Sigmoid colon (tissue), 7 donors: ENCODE measurements around the gene NUBP2. TPM values are rescaled to one million over a fixed set of nuclear protein-coding genes. Genes with fewer than 3 reads are reported as not detected.

ENCODE experiments used
- DNase-seq: peaks from one replicate; pipeline ENCODE4 v3.0.0-alpha.2; 2019
- H3K27ac ChIP-seq, 4 donors: fragments of 200-600 bp; sonication (generic); one replicate each; pipeline ENCODE4 v1.5.1; 2016 to 2019; ENCODE audit warnings: mild to moderate bottlenecking in 1 of 4
- H3K27me3 ChIP-seq, 3 donors: fragments of 200-600 bp; sonication (generic); one replicate each; pipeline ENCODE4 v1.5.1; 2019; ENCODE audit warnings: mild to moderate bottlenecking in 1 of 3
- H3K36me3 ChIP-seq, 4 donors: fragments of 200-600 bp; sonication (generic); one replicate each; pipeline ENCODE4 v1.5.1; 2016 to 2019
- H3K4me1 ChIP-seq, 4 donors: fragments of 200-600 bp; sonication (generic); one replicate each; pipeline ENCODE4 v1.5.1; 2017 to 2019
- H3K4me3 ChIP-seq, 4 donors: fragments of 200-600 bp; sonication (generic); one replicate each; pipeline ENCODE4 v1.5.1; 2017 to 2019; ENCODE audit warnings: mild to moderate bottlenecking in 2 of 4, moderate library complexity in 1 of 4
- H3K9me3 ChIP-seq, 4 donors: fragments of 200-600 bp in 3 of 4; sonication (generic) in 3 of 4; one replicate each; pipeline versions ENCODE4 v1.5.1 to v1.6.1; 2013 to 2019
- CTCF ChIP-seq, 4 experiments: fragments of 450-650 bp in 3 of 4; fragments of 200-600 bp in 1 of 4; IDR thresholded peaks; one replicate each; pipeline ENCODE4 v1.5.1; 2016 to 2019; ENCODE audit warnings: antibody characterized with exemption in 4 of 4, mild to moderate bottlenecking in 3 of 4, moderate library complexity in 2 of 4
- EP300 ChIP-seq, 4 donors: sonication (generic); formaldehyde crosslinking; IDR thresholded peaks; one replicate each; pipeline ENCODE4 v1.6.1; 2017; ENCODE audit warnings: antibody characterized with exemption in 4 of 4
- POLR2A ChIP-seq, 2 donors: fragments of 450-650 bp; IDR thresholded peaks; one replicate each; pipeline ENCODE4 v1.6.1; 2016; ENCODE audit warnings: antibody characterized with exemption in 2 of 2, mild to moderate bottlenecking in 2 of 2, moderate library complexity in 2 of 2
- POLR2AphosphoS5 ChIP-seq, 4 donors: sonication (generic); formaldehyde crosslinking; IDR thresholded peaks; one replicate each; pipeline ENCODE4 v1.6.1; 2017; ENCODE audit warnings: antibody characterized with exemption in 4 of 4
- WGBS, 2 donors: extraction: QIAGEN DNeasy Blood & Tissue Kit; methylation state at CpG; one replicate each; pipeline ENCODE4 v1.1.7; 2013; 5-methylcytosine and 5-hydroxymethylcytosine counted together
- intact Hi-C: fragments of 100-400 bp; cut with DNase I; formaldehyde crosslinking; loops from one replicate; pipeline ENCODE4 v1.15.1; 2023
- polyA plus RNA-seq, 3 donors: library from polyadenylated mRNA; stranded (reverse); fragments of 200-250 nt; gene quantifications; one replicate each; pipeline ENCODE4 v1.2.3, GENCODE V29; 2013
- total RNA-seq, 4 donors: library from RNA; depleted of rRNA; stranded (reverse); fragments of >200 nt; gene quantifications; one replicate each; pipeline ENCODE4 v1.1.0, GENCODE V29; 2016
- donor health status: healthy with polysubstance abuse.
- donor health status: Bipolar disorder and iron deficiency.
- donor health status: healthy.

The NUBP2 gene
- total and polyA plus RNA-seq, 7 donors = 53.5 to 170 (median 77.8) TPM

GRCh38 chr16:1819611-1820010 is 36.9 kb downstream of the NUBP2 start:
- TF ChIP-seq POLR2A (IDR thresholded peaks at IDR 0.05) (no peak), CTCF (IDR thresholded peaks at IDR 0.05) (no peak), POLR2AphosphoS5 (IDR thresholded peaks at IDR 0.05) (no peak), EP300 (IDR thresholded peaks at IDR 0.05) (no peak)
- Histone ChIP-seq H3K36me3 (peaks cover 42 to 84% (median 51%) of the 10 kb centered on the region in 4 donors), H3K27me3 (no peaks in the 10 kb centered on the region), H3K4me1 (peaks cover 0 to 11% (median 9%) of the 10 kb centered on the region in 4 donors), H3K4me3 (no peak overlapping the region), H3K27ac (no peak overlapping the region), H3K9me3 (no peaks in the 10 kb centered on the region)
- intact Hi-C loops = no loop called here
- 95 to 97% methylated on average over 15 of the region's 15 CpGs for WGBS, 2 donors
- DNase-seq = no peak

- no peak for DNase-seq
- peaks cover 0 to 18% (median 16%) of the 10 kb centered on the region in 4 donors for H3K4me1 ChIP-seq
- H3K4me3 ChIP-seq = no peak overlapping the region
- TF ChIP-seq CTCF (IDR thresholded peaks at IDR 0.05) = no peak
- no peak overlapping the region for H3K27ac ChIP-seq
- no peaks in the 10 kb centered on the region for H3K9me3 ChIP-seq
- no peaks in the 10 kb centered on the region for H3K27me3 ChIP-seq
- peaks cover 38 to 77% (median 50%) of the 10 kb centered on the region in 4 donors for H3K36me3 ChIP-seq
- intact Hi-C loops = no loop called here
- WGBS, 2 donors = 84 to 90% methylated on average over 25 of the region's 25 CpGs
Observed at GRCh38 chr16:1820096-1820945, 37.6 kb downstream of the NUBP2 start.

GRCh38 chr16:1820946-1821290 is 38.2 kb downstream of the NUBP2 start:
- H3K27ac ChIP-seq = no peak overlapping the region
- intact Hi-C loops = no loop called here
- 93 to 94% methylated on average over 12 of the region's 12 CpGs for WGBS, 2 donors
- TF ChIP-seq POLR2AphosphoS5 (IDR thresholded peaks at IDR 0.05) (no peak), CTCF (IDR thresholded peaks at IDR 0.05) (no peak), POLR2A (IDR thresholded peaks at IDR 0.05) (no peak)
- DNase-seq = no peak
- peaks cover 35 to 72% (median 49%) of the 10 kb centered on the region in 4 donors for H3K36me3 ChIP-seq
- no peak overlapping the region for H3K4me3 ChIP-seq
- no peaks in the 10 kb centered on the region for H3K9me3 ChIP-seq
- peaks cover 0 to 24% (median 22%) of the 10 kb centered on the region in 4 donors for H3K4me1 ChIP-seq
- H3K27me3 ChIP-seq = no peaks in the 10 kb centered on the region

- Histone ChIP-seq H3K9me3 (no peaks in the 10 kb centered on the region), H3K36me3 (peaks cover 26 to 60% (median 41%) of the 10 kb centered on the region in 4 donors), H3K27me3 (no peaks in the 10 kb centered on the region), H3K27ac (no peak overlapping the region), H3K4me1 (peaks cover 0 to 24% (median 24%) of the 10 kb centered on the region in 4 donors), H3K4me3 (no peak overlapping the region)
- 93 to 94% methylated on average over 24 of the region's 24 CpGs for WGBS, 2 donors
- no peak for DNase-seq
- intact Hi-C loops = no loop called here
- no peak for TF ChIP-seq CTCF (IDR thresholded peaks at IDR 0.05)
- TF ChIP-seq POLR2A (IDR thresholded peaks at IDR 0.05) = no peak
- no peak for TF ChIP-seq EP300 (IDR thresholded peaks at IDR 0.05)
- TF ChIP-seq POLR2AphosphoS5 (IDR thresholded peaks at IDR 0.05) = no peak
Observed at GRCh38 chr16:1821861-1822611, 39.3 kb downstream of the NUBP2 start.
